H1 (cell line): ENCODE measurements around the gene DGKI. TPM values are rescaled to one million over a fixed set of nuclear protein-coding genes. Genes with fewer than 3 reads are reported as not detected.

Source experiments
- CTCF ChIA-PET: fragments of 300-600 bp; sonication (Branson Sonifier 250); formaldehyde crosslinking; loops from one replicate; lab custom pipeline; 2021; ENCODE audit not compliant: partially characterized antibody; lab: Charles Lee
- POLR2A ChIA-PET: fragments of 300-600 bp; sonication (Branson Sonifier 250); formaldehyde crosslinking; loops from one replicate; lab custom pipeline; 2021; ENCODE audit warnings: inconsistent platforms; ENCODE audit not compliant: partially characterized antibody; lab: Charles Lee
- DNase-seq, 2 experiments: peaks; one replicate each; pipeline versions ENCODE4 v3.0.0 to v3.0.0-alpha.2; 2010 to 2022; ENCODE audit warnings: low spot score in 2 of 2, low read depth in 1 of 2, mixed read lengths in 1 of 2
- FAIRE-seq: peaks from 2 replicates; lab custom pipeline; 2011; peaks lifted over from hg19 to GRCh38; lab: Jason Lieb, UNC
- H2AFZ ChIP-seq: 2 replicates; pipeline ENCODE4 v1.8.1; 2012; ENCODE audit warnings: low read length, inconsistent platforms
- H2AK5ac ChIP-seq: 2 replicates; pipeline ENCODE4 v1.6.1; 2013; ENCODE audit warnings: low read depth, low read length
- H2BK120ac ChIP-seq: replicated peaks from 2 replicates; pipeline ENCODE3; 2013; ENCODE audit warnings: low read depth, low read length, inconsistent platforms
- H2BK12ac ChIP-seq: 2 replicates; pipeline ENCODE4 v1.6.1; 2013; ENCODE audit warnings: low read depth, low read length
- H2BK15ac ChIP-seq: 2 replicates; pipeline ENCODE4 v1.6.1; 2013; ENCODE audit warnings: low read length
- H2BK20ac ChIP-seq: 2 replicates; pipeline ENCODE4 v1.6.1; 2013; ENCODE audit warnings: low read length
- H2BK5ac ChIP-seq: 2 replicates; pipeline ENCODE4 v1.6.1; 2013; ENCODE audit warnings: low read depth, low read length
- H3K14ac ChIP-seq: 2 replicates; pipeline ENCODE4 v1.6.1; 2013; ENCODE audit warnings: inconsistent platforms; ENCODE audit not compliant: insufficient read length
- H3K18ac ChIP-seq: 2 replicates; pipeline ENCODE4 v1.6.1; 2013; ENCODE audit warnings: low read length; ENCODE audit errors: extremely low read depth
- H3K23ac ChIP-seq: 2 replicates; pipeline ENCODE4 v1.6.1; 2013; ENCODE audit warnings: inconsistent platforms; ENCODE audit not compliant: insufficient read length
- H3K23me2 ChIP-seq: 2 replicates; pipeline ENCODE4 v1.6.1; 2013; ENCODE audit warnings: low read depth, low read length
- H3K27ac ChIP-seq: 2 replicates; pipeline ENCODE4 v1.6.1; 2011; ENCODE audit warnings: low read depth, low read length, inconsistent platforms
- H3K27me3 ChIP-seq, 4 experiments: replicated peaks in 1 of 4; 1 replicate in 1 of 4; 2 replicates in 3 of 4; pipeline versions ENCODE4 v1.6.1 to v1.8.1; 2011 to 2013; ENCODE audit warnings: low read length in 3 of 4, mild to moderate bottlenecking in 3 of 4, inconsistent platforms in 2 of 4, mixed read lengths in 2 of 4, moderate library complexity in 1 of 4; ENCODE audit not compliant: control insufficient read depth in 3 of 4, insufficient read depth in 3 of 4; ENCODE audit errors: extremely low read depth in 1 of 4
- H3K36me3 ChIP-seq, 4 experiments: 2 replicates each; pipeline versions ENCODE4 v1.6.1 to v1.8.1; 2011 to 2013; ENCODE audit warnings: mild to moderate bottlenecking in 4 of 4, low read length in 3 of 4, moderate library complexity in 2 of 4, control low read depth in 1 of 4, inconsistent platforms in 1 of 4; ENCODE audit not compliant: insufficient read depth in 4 of 4, control insufficient read depth in 2 of 4
- H3K4ac ChIP-seq: replicated peaks from 2 replicates; pipeline ENCODE3; 2013; ENCODE audit warnings: low read length, low read depth, mixed read lengths, inconsistent platforms; ENCODE audit not compliant: insufficient read length
- H3K4me1 ChIP-seq, 4 experiments: replicated peaks in 1 of 4; 1 replicate in 1 of 4; 2 replicates in 3 of 4; pipeline versions ENCODE4 v1.6.1 to v1.8.1; 2011 to 2013; ENCODE audit warnings: low read length in 3 of 4, inconsistent platforms in 2 of 4, mixed read lengths in 1 of 4; ENCODE audit not compliant: insufficient read depth in 4 of 4, control insufficient read depth in 3 of 4
- H3K4me2 ChIP-seq, 2 experiments: 2 replicates each; pipeline versions ENCODE4 v1.6.1 to v1.8.1; 2011 to 2013; ENCODE audit warnings: low read depth in 2 of 2, low read length in 2 of 2, control low read depth in 1 of 2, inconsistent platforms in 1 of 2, mild to moderate bottlenecking in 1 of 2; ENCODE audit not compliant: insufficient read depth in 1 of 2
- H3K4me3 ChIP-seq, 4 experiments: fragments of 200-600, 300-600 bp in 1 of 4; sonication (generic), shearing (Covaris generic), sonication (Bioruptor Twin) in 1 of 4; 2 replicates each; pipeline versions ENCODE4 v1.5.1 to v1.8.1; 2011 to 2016; ENCODE audit warnings: low read length in 4 of 4, low read depth in 3 of 4, control low read depth in 2 of 4, inconsistent platforms in 2 of 4, mild to moderate bottlenecking in 2 of 4, mixed read lengths in 1 of 4, moderate library complexity in 1 of 4; ENCODE audit not compliant: insufficient read depth in 2 of 4; ENCODE audit errors: extremely low read depth in 1 of 4
- H3K56ac ChIP-seq: replicated peaks from 2 replicates; pipeline ENCODE3; 2013; ENCODE audit warnings: low read depth, mild to moderate bottlenecking, mixed read lengths, low read length, inconsistent platforms; ENCODE audit not compliant: insufficient read length
- H3K79me1 ChIP-seq: 2 replicates; pipeline ENCODE4 v1.6.1; 2013; ENCODE audit warnings: low read depth, low read length, control low read depth
- H3K79me2 ChIP-seq, 2 experiments: 2 replicates each; pipeline versions ENCODE4 v1.6.1 to v1.8.1; 2012 to 2013; ENCODE audit warnings: low read length in 2 of 2, mild to moderate bottlenecking in 2 of 2, inconsistent platforms in 1 of 2; ENCODE audit not compliant: insufficient read depth in 2 of 2, control insufficient read depth in 1 of 2
- H3K9ac ChIP-seq, 4 experiments: replicated peaks in 1 of 4; 1 replicate in 1 of 4; 2 replicates in 3 of 4; pipeline versions ENCODE4 v1.6.1 to v1.8.1; 2011 to 2013; ENCODE audit warnings: low read depth in 3 of 4, low read length in 3 of 4, control low read depth in 2 of 4, mild to moderate bottlenecking in 2 of 4, moderate library complexity in 2 of 4, inconsistent platforms in 1 of 4; ENCODE audit errors: extremely low read depth in 1 of 4
- H3K9me3 ChIP-seq, 2 experiments: 2 replicates each; pipeline versions ENCODE4 v1.6.1 to v1.8.1; 2012 to 2013; ENCODE audit warnings: mild to moderate bottlenecking in 2 of 2, moderate library complexity in 2 of 2, control low read depth in 1 of 2, inconsistent platforms in 1 of 2, low read depth in 1 of 2, low read length in 1 of 2, mixed read lengths in 1 of 2; ENCODE audit not compliant: insufficient read depth in 2 of 2
- H4K20me1 ChIP-seq, 2 experiments: replicated peaks in 1 of 2; 2 replicates each; pipeline versions ENCODE3 to v1.8.1; 2011 to 2013; ENCODE audit warnings: inconsistent platforms in 2 of 2, low read length in 2 of 2, mild to moderate bottlenecking in 1 of 2; ENCODE audit not compliant: insufficient read depth in 2 of 2, control insufficient read depth in 1 of 2
- H4K5ac ChIP-seq: 2 replicates; pipeline ENCODE4 v1.6.1; 2013; ENCODE audit warnings: low read length, low read depth, mixed read lengths, inconsistent platforms; ENCODE audit not compliant: insufficient read length
- H4K8ac ChIP-seq: 2 replicates; pipeline ENCODE4 v1.8.0; 2013; ENCODE audit warnings: mild to moderate bottlenecking, moderate library complexity, low read length, inconsistent platforms; ENCODE audit not compliant: insufficient read depth; ENCODE audit errors: extremely low read depth
- H4K91ac ChIP-seq: replicated peaks from 2 replicates; pipeline ENCODE3; 2013; ENCODE audit warnings: low read length, mixed read lengths, inconsistent platforms; ENCODE audit not compliant: insufficient read length
- BCL11A ChIP-seq, 2 experiments: IDR thresholded peaks; one replicate each; pipeline ENCODE4 v1.6.1; 2011; ENCODE audit warnings: low read depth in 2 of 2, low read length in 2 of 2, mild to moderate bottlenecking in 2 of 2
- CBX5 ChIP-seq: fragments of 300-800, 300-1000 bp; sonication (generic); IDR thresholded peaks from 2 replicates; pipeline ENCODE4 v1.7.1; 2016; ENCODE audit warnings: antibody characterized with exemption, low read length, low read depth
- CHD1 ChIP-seq: IDR thresholded peaks from 2 replicates; pipeline ENCODE4 v1.6.1; 2012; ENCODE audit warnings: low read depth, low read length, improper control_type of control experiment
- CHD2 ChIP-seq: IDR thresholded peaks from 2 replicates; pipeline ENCODE4 v1.6.1; 2012; ENCODE audit warnings: low read length, improper control_type of control experiment
- GABPA ChIP-seq: IDR thresholded peaks from 2 replicates; pipeline ENCODE4 v1.6.1; 2011; ENCODE audit warnings: mild to moderate bottlenecking, low read length, moderate library complexity, borderline replicate concordance; ENCODE audit not compliant: insufficient read depth
- RBBP5 ChIP-seq: IDR thresholded peaks from 2 replicates; pipeline ENCODE4 v1.7.1; 2012; ENCODE audit warnings: low read depth, mild to moderate bottlenecking, inconsistent platforms, low read length, moderate library complexity, borderline replicate concordance
- SAP30 ChIP-seq: fragments of 300-600 bp; sonication (generic); IDR thresholded peaks from 2 replicates; pipeline ENCODE4 v1.7.1; 2012; ENCODE audit warnings: low read length, moderate library complexity, mild to moderate bottlenecking, inconsistent platforms; ENCODE audit not compliant: insufficient read depth, insufficient replicate concordance
- SRF ChIP-seq: IDR thresholded peaks from 2 replicates; pipeline ENCODE4 v1.6.1; 2011; ENCODE audit warnings: mild to moderate bottlenecking, low read depth, low read length, moderate library complexity
- YY1 ChIP-seq: IDR thresholded peaks from 2 replicates; pipeline ENCODE4 v1.6.1; 2011; ENCODE audit warnings: low read depth, mild to moderate bottlenecking, low read length
- WGBS, 2 experiments: shearing (Covaris generic) in 1 of 2; methylation state at CpG; one replicate each; pipeline versions ENCODE4 v1.1.6 to v1.1.7; 2013 to 2015; ENCODE audit warnings: low lambda C conversion rate in 2 of 2, mixed read lengths in 2 of 2, inconsistent platforms in 1 of 2, low coverage in 1 of 2, missing lambda C conversion rate in 1 of 2; ENCODE audit not compliant: insufficient replicate concordance in 2 of 2, insufficient coverage in 1 of 2, insufficient read length in 1 of 2; ENCODE audit errors: extremely low coverage in 1 of 2, missing lambda C conversion rate in 1 of 2; 5-methylcytosine and 5-hydroxymethylcytosine counted together
- polyA plus RNA-seq, 7 experiments: library from polyadenylated mRNA; depleted of rRNA in 3 of 7; stranded (reverse) in 5 of 7; unstranded in 2 of 7; fragments of >200 nt in 5 of 7; fragments of 200-250 nt in 2 of 7; gene quantifications; 1 replicate in 5 of 7; 2 replicates in 1 of 7; 4 replicates in 1 of 7; pipeline versions ENCODE4 v1.2.1 to v1.2.3, GENCODE V29; 2011 to 2013; ENCODE audit warnings: missing spikeins in 2 of 7, mixed read lengths in 2 of 7
- total RNA-seq: library from RNA; stranded (reverse); fragmentation: NEBNext Ultra II Directional; extraction: Animal tissue kit (Norgen Biotek cat#: 25700); gene quantifications from 2 replicates; pipeline ENCODE4 v1.2.1, GENCODE V29; 2021

Gene DGKI
- total and polyA plus RNA-seq, 2 of the 8 experiments (the other 6 are each of a cell fraction or from before 2014, with no cell fraction given) = 0.20 to 0.71 TPM

- no peaks in the 10 kb centered on the region for H4K20me1 ChIP-seq
- TF ChIP-seq GABPA = no peak
- TF ChIP-seq CBX5 = no peak
- TF ChIP-seq CHD2 = no peak
- no peak for TF ChIP-seq SRF
- TF ChIP-seq YY1 = no peak
- no peak for TF ChIP-seq CHD1
- no peak for TF ChIP-seq RBBP5
- TF ChIP-seq BCL11A (IDR thresholded peaks at IDR 0.05; ENCODE audit: low read depth in 2 of 2, low read length in 2 of 2) = no peak
- no peak for TF ChIP-seq SAP30
- TF ChIP-seq, all 59 proteins: peak for 0
- H3K4me2 ChIP-seq = no peak overlapping the region
- ChIA-PET CTCF (no interaction called here), POLR2A (no interaction called here)
- H3K36me3 ChIP-seq = no peaks in the 10 kb centered on the region; a peak in 1 of 8 replicates
- H4K8ac ChIP-seq = no peak overlapping the region
- no peak overlapping the region for H3K4me3 ChIP-seq
- WGBS, 2 experiments = 97% methylated on average over 3 of the region's 3 CpGs; no CpG with 5 or more reads in 1 of the 2 experiments
- no peak overlapping the region for H3K56ac ChIP-seq
- H2AFZ ChIP-seq = no peak overlapping the region
- no peak overlapping the region for H3K9ac ChIP-seq
- no peak overlapping the region for H2BK5ac ChIP-seq
- no peaks in the 10 kb centered on the region for H3K23me2 ChIP-seq
- no peaks in the 10 kb centered on the region for H3K79me1 ChIP-seq
- H3K27me3 ChIP-seq = no peaks in the 10 kb centered on the region; a peak in 1 of 7 replicates
- no peak overlapping the region for H3K4ac ChIP-seq
- H2AK5ac ChIP-seq = no peak overlapping the region
- FAIRE-seq = no peak
- no peak overlapping the region for H2BK20ac ChIP-seq
- no peak overlapping the region for H4K91ac ChIP-seq
- DNase-seq = no peak
- no peaks in the 10 kb centered on the region for H3K79me2 ChIP-seq
- H3K14ac ChIP-seq = no peak overlapping the region
- H3K27ac ChIP-seq = no peak overlapping the region
- H3K4me1 ChIP-seq = peaks cover 0 to 7% (median 1%) of the 10 kb centered on the region in 4 experiments; a peak in 3 of 7 replicates
- no peaks in the 10 kb centered on the region; a peak in 1 of 4 replicates for H3K9me3 ChIP-seq
- H2BK120ac ChIP-seq = no peak overlapping the region
- H4K5ac ChIP-seq = no peak overlapping the region
- no peak overlapping the region for H3K23ac ChIP-seq
- H2BK12ac ChIP-seq = no peak overlapping the region
- no peak overlapping the region for H3K18ac ChIP-seq
- H2BK15ac ChIP-seq = no peak overlapping the region
Observed at GRCh38 chr7:137407078-137407477, 439.7 kb downstream of the DGKI start.
